Measurements from ENCODE around the gene ZCCHC14. TPM values are rescaled to one million over a fixed set of nuclear protein-coding genes. Genes with fewer than 3 reads are reported as not detected.

The ZCCHC14 gene
- total and polyA plus RNA-seq, 2 of the 13 experiments (the other 11 are each of a cell fraction or from before 2014, with no cell fraction given), result 12.4 to 12.5 TPM

DNA sequence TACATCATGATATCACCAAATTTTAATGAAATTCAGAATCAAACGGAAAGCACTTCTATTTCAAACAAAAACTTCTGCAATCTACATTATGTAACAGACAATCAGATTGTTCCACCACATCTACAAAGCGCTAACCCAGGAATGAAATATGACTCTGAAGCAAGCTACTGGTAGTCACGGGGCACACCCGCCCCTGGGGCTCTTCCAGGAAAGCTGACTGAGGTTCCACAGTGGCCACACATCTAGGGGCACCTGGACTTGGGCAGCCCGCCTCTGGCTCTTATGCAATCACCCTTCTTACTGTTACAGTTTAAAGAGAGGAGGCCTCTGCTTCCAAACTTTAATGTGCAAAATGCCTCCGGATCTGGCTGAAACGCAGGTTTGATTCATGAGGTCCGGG lies 27.5 kb downstream of the ZCCHC14 start (continued):
- TF ChIP-seq ETV5 (CRISPR knock-in tag; IDR thresholded peaks at IDR 0.05; ENCODE audit: borderline replicate concordance), result no peak; the same call in 1 of the 2 replicates
- TF ChIP-seq CENPX (CRISPR knock-in tag; IDR thresholded peaks at IDR 0.05), result no peak
- TF ChIP-seq RCOR2 (CRISPR knock-in tag; IDR thresholded peaks at IDR 0.05), result peak; percentile 57; the same call in 1 of the 2 replicates
- TF ChIP-seq, protein P1, sequence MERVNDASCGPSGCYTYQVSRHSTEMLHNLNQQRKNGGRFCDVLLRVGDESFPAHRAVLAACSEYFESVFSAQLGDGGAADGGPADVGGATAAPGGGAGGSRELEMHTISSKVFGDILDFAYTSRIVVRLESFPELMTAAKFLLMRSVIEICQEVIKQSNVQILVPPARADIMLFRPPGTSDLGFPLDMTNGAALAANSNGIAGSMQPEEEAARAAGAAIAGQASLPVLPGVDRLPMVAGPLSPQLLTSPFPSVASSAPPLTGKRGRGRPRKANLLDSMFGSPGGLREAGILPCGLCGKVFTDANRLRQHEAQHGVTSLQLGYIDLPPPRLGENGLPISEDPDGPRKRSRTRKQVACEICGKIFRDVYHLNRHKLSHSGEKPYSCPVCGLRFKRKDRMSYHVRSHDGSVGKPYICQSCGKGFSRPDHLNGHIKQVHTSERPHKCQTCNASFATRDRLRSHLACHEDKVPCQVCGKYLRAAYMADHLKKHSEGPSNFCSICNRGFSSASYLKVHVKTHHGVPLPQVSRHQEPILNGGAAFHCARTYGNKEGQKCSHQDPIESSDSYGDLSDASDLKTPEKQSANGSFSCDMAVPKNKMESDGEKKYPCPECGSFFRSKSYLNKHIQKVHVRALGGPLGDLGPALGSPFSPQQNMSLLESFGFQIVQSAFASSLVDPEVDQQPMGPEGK (CRISPR knock-in tag; IDR thresholded peaks at IDR 0.05), result peak; percentile 75
- TF ChIP-seq NFE2 (CRISPR knock-in tag; IDR thresholded peaks at IDR 0.05), result no peak
- TF ChIP-seq, protein P2, sequence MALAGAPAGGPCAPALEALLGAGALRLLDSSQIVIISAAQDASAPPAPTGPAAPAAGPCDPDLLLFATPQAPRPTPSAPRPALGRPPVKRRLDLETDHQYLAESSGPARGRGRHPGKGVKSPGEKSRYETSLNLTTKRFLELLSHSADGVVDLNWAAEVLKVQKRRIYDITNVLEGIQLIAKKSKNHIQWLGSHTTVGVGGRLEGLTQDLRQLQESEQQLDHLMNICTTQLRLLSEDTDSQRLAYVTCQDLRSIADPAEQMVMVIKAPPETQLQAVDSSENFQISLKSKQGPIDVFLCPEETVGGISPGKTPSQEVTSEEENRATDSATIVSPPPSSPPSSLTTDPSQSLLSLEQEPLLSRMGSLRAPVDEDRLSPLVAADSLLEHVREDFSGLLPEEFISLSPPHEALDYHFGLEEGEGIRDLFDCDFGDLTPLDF (CRISPR knock-in tag; IDR thresholded peaks at IDR 0.05), result no peak

DNA sequence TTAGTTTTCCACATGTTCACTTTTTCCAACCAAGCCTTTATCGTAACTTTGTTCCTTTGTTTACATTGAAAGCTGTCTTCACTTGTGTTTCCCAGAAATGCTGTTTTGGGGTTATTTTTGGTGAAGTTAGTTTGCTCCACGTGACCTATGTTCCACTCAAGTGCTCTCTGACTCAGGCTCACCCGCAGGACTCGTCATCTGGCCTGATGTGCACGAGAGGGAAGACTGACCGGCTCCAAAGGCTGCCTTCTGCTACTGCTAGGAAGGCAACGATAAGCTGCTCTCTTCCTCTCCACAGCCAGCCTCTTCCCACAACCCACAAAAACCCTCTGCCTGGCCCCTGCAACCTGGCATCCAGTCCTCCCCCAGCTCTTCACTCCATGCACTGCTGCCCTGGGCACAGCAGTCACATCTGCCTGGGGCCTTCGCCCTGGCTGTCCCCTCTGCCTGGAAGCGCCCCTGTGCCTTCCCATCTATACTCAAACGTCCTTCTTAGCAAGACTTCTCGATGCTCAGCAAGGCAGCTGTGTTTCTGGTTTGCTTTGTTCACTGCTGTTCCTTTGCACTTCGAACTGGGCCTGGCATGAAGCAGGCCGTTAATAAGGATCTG lies 28.0 kb downstream of the ZCCHC14 start:
- intact Hi-C loops (cut with micrococcal nuclease; ENCODE audit: unreplicated experiment), result loop anchor here (5.0 kb wide), 1 partner anchor 173 kb away; no protein-coding TSS in a partner anchor
- in situ Hi-C loops (cut with HindIII; ENCODE audit: extremely low pct_ligation_motif_present, low pct_unique_long_range_greater_than_20kb), result no loop called here
- Histone ChIP-seq H3K4me1 (ENCODE audit: insufficient read depth, low read length) (peaks cover 62% of the 10 kb centered on the region), H3K36me3 (replicated peaks in 1 of 2; ENCODE audit: control insufficient read depth in 1 of 2, insufficient read depth in 2 of 2, low read length in 2 of 2) (peaks cover 3 to 15% of the 10 kb centered on the region in 2 experiments; a peak in 3 of 5 replicates), H4K20me1 (ENCODE audit: insufficient read depth, low read length) (peaks cover 24% of the 10 kb centered on the region; the same call in 1 of the 2 replicates), H3K27ac (ENCODE audit: extremely low read length, insufficient read depth, low read length) (peak overlapping the region; percentile 55), H3K4me3 (replicated peaks in 1 of 3; ENCODE audit: insufficient read depth in 1 of 3, low read depth in 2 of 3, low read length in 3 of 3) (peak overlapping the region in 1 of 3 experiments; percentile 39; a peak in 2 of 6 replicates), H3K27me3 (ENCODE audit: control insufficient read depth in 1 of 2, insufficient read depth in 2 of 2, low read length in 2 of 2) (no peaks in the 10 kb centered on the region), H3K4me2 (ENCODE audit: low read depth, low read length) (peak overlapping the region; percentile 57), H2AFZ (ENCODE audit: low read length) (no peak overlapping the region), H3K9ac (ENCODE audit: insufficient read depth, low read depth, low read length) (peak overlapping the region; percentile 38), H3K9me3 (ENCODE audit: low read length) (no peaks in the 10 kb centered on the region), H3K79me2 (ENCODE audit: insufficient read depth, low read length) (peaks cover 79% of the 10 kb centered on the region)
- WGBS (ENCODE audit: low lambda C conversion rate), result 31% methylated on average over 13 of the region's 13 CpGs
- ChIA-PET CTCF (ENCODE audit: low intra/inter-chr PET ratio, low total read pairs) (no interaction called here), POLR2A (interaction anchor here (0.9 to 2.7 kb wide), 8 partner anchors 10 to 148 kb away, joined by 3 to 11 read pairs (median 8); partner anchors contain the start of genes C16orf95 and FBXO31)
- FAIRE-seq (no peak), DNase-seq (ENCODE audit: low spot score) (no peak), ATAC-seq (peak; percentile 23)
- no TSS peak for BruUV-seq (replicated peaks)
- TF ChIP-seq, protein P3, sequence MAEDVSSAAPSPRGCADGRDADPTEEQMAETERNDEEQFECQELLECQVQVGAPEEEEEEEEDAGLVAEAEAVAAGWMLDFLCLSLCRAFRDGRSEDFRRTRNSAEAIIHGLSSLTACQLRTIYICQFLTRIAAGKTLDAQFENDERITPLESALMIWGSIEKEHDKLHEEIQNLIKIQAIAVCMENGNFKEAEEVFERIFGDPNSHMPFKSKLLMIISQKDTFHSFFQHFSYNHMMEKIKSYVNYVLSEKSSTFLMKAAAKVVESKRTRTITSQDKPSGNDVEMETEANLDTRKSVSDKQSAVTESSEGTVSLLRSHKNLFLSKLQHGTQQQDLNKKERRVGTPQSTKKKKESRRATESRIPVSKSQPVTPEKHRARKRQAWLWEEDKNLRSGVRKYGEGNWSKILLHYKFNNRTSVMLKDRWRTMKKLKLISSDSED (CRISPR knock-in tag; IDR thresholded peaks at IDR 0.05), result no peak
- TF ChIP-seq, protein P4, sequence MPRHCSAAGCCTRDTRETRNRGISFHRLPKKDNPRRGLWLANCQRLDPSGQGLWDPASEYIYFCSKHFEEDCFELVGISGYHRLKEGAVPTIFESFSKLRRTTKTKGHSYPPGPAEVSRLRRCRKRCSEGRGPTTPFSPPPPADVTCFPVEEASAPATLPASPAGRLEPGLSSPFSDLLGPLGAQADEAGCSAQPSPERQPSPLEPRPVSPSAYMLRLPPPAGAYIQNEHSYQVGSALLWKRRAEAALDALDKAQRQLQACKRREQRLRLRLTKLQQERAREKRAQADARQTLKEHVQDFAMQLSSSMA (CRISPR knock-in tag; IDR thresholded peaks at IDR 0.05), result no peak
- peak; percentile 9; the same call in 1 of the 2 replicates for TF ChIP-seq SALL1 (CRISPR knock-in tag; IDR thresholded peaks at IDR 0.05)
- TF ChIP-seq FOSL1 (CRISPR knock-in tag; IDR thresholded peaks at IDR 0.05; ENCODE audit: borderline replicate concordance), result no peak
- no peak for TF ChIP-seq ZNF7 (CRISPR knock-in tag; IDR thresholded peaks at IDR 0.05)
- TF ChIP-seq, protein P5, sequence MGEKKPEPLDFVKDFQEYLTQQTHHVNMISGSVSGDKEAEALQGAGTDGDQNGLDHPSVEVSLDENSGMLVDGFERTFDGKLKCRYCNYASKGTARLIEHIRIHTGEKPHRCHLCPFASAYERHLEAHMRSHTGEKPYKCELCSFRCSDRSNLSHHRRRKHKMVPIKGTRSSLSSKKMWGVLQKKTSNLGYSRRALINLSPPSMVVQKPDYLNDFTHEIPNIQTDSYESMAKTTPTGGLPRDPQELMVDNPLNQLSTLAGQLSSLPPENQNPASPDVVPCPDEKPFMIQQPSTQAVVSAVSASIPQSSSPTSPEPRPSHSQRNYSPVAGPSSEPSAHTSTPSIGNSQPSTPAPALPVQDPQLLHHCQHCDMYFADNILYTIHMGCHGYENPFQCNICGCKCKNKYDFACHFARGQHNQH (CRISPR knock-in tag; IDR thresholded peaks at IDR 0.05), result no peak
- TF ChIP-seq PITX1 (CRISPR knock-in tag; IDR thresholded peaks at IDR 0.05), result no peak
- TF ChIP-seq, protein P6, sequence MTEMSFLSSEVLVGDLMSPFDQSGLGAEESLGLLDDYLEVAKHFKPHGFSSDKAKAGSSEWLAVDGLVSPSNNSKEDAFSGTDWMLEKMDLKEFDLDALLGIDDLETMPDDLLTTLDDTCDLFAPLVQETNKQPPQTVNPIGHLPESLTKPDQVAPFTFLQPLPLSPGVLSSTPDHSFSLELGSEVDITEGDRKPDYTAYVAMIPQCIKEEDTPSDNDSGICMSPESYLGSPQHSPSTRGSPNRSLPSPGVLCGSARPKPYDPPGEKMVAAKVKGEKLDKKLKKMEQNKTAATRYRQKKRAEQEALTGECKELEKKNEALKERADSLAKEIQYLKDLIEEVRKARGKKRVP (CRISPR knock-in tag; IDR thresholded peaks at IDR 0.05), result no peak
- no peak for TF ChIP-seq TCF7L2 (IDR thresholded peaks at IDR 0.05; ENCODE audit: low read depth, low read length)

All from HepG2 (cell line).